ENCODE measurements around the gene E4F1. TPM values are rescaled to one million over a fixed set of nuclear protein-coding genes. Genes with fewer than 3 reads are reported as not detected.

Gene E4F1
- total and polyA plus RNA-seq, 9 of the 15 experiments (the other 6 are each of a cell fraction or from before 2014, with no cell fraction given) = 0.48 to 94.9 (median 20.4) TPM

DNA sequence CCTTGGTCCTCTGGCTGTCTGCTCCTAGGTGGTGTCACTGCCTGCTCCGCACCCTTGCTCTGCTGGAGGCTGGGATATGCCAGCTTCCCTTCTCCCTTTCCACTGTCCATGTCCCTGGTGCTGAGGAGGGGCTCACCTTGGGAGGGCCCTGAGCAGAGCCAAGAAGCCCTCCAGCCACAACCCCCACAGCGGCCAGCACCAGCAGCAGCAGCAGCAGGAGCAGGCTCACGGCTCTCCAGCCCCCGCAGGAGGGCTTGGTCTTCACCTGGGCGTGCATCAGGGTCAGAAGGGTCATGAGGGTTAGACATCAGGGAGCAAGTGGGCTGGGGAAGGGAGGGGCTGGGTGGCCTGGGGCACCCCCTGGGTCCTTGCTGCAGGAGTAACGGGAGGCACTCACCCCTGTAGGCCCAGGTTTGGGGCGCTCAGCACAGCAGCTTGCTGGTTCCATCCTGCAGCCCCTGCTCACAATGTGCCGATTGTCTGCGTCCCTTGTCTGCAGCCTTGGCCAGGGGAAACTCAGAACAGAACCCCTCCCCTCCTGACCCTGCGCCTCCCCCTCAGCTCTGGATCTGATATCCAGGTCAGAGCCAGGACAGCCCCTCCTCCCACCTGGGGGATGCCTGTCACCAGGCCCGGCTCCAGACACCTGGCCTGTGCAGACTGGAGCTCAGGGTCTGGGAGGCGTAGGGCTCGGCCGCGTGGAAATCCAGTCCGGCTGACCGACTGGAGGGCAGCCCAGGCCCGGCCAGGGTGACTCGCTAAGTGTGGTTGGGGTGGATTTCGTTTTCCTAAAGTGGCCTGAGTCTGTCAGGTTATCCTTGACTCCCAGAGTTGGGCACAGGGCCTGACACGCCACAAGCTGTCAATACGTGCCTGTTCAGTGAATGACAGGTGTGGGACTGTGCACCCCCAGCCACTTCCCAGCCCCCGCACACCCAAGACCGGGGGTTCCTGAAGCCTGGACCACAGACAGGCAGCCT, 12.7 kb upstream of the E4F1 start, which contains the start of gene BRICD5 (continued):
- TF ChIP-seq RCOR1 (IDR thresholded peaks at IDR 0.05; ENCODE audit: borderline replicate concordance in 1 of 2, low read depth in 2 of 2, low read length in 2 of 2) (0 out of 4 replicates have a peak, but pooled peaks of 1 of the 2 experiments have one; percentile 38), OTX1 (CRISPR knock-in tag; IDR thresholded peaks at IDR 0.05) (no peak), PHF21A (IDR thresholded peaks at IDR 0.05; ENCODE audit: borderline replicate concordance, low read depth) (0 out of 2 replicates have a peak, but pooled peaks have one; percentile 48), NFXL1 (CRISPR knock-in tag; IDR thresholded peaks at IDR 0.05) (no peak), SUPT5H (IDR thresholded peaks at IDR 0.05) (peak; percentile 29; the same call in 1 of the 2 replicates), TRIM24 (IDR thresholded peaks at IDR 0.05) (peak in 1 of 2 experiments; percentile 21; a peak in 1 of 4 replicates), ZNF77 (CRISPR knock-in tag; IDR thresholded peaks at IDR 0.05) (0 out of 2 replicates have a peak, but pooled peaks have one; percentile 37), CREM (IDR thresholded peaks at IDR 0.05; ENCODE audit: low read depth) (peak; percentile 34), POLR2B (IDR thresholded peaks at IDR 0.05; ENCODE audit: low read depth, partially characterized antibody) (peak; percentile 57), CBX1 (IDR thresholded peaks at IDR 0.05; ENCODE audit: low read depth) (peak; percentile 14; the same call in 1 of the 2 replicates), ZBTB7A (IDR thresholded peaks at IDR 0.05; ENCODE audit: borderline replicate concordance, control insufficient read depth, low read depth, low read length) (peak; percentile 76; the same call in 1 of the 2 replicates)
- TF ChIP-seq, protein P1, sequence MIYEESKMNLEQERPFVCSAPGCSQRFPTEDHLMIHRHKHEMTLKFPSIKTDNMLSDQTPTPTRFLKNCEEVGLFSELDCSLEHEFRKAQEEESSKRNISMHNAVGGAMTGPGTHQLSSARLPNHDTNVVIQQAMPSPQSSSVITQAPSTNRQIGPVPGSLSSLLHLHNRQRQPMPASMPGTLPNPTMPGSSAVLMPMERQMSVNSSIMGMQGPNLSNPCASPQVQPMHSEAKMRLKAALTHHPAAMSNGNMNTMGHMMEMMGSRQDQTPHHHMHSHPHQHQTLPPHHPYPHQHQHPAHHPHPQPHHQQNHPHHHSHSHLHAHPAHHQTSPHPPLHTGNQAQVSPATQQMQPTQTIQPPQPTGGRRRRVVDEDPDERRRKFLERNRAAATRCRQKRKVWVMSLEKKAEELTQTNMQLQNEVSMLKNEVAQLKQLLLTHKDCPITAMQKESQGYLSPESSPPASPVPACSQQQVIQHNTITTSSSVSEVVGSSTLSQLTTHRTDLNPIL (CRISPR knock-in tag; IDR thresholded peaks at IDR 0.05) = no peak
- TF ChIP-seq, protein P2, sequence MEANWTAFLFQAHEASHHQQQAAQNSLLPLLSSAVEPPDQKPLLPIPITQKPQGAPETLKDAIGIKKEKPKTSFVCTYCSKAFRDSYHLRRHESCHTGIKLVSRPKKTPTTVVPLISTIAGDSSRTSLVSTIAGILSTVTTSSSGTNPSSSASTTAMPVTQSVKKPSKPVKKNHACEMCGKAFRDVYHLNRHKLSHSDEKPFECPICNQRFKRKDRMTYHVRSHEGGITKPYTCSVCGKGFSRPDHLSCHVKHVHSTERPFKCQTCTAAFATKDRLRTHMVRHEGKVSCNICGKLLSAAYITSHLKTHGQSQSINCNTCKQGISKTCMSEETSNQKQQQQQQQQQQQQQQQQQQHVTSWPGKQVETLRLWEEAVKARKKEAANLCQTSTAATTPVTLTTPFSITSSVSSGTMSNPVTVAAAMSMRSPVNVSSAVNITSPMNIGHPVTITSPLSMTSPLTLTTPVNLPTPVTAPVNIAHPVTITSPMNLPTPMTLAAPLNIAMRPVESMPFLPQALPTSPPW (CRISPR knock-in tag; IDR thresholded peaks at IDR 0.05) = peak; percentile 49; the same call in 1 of the 2 replicates
- TF ChIP-seq, protein P3, sequence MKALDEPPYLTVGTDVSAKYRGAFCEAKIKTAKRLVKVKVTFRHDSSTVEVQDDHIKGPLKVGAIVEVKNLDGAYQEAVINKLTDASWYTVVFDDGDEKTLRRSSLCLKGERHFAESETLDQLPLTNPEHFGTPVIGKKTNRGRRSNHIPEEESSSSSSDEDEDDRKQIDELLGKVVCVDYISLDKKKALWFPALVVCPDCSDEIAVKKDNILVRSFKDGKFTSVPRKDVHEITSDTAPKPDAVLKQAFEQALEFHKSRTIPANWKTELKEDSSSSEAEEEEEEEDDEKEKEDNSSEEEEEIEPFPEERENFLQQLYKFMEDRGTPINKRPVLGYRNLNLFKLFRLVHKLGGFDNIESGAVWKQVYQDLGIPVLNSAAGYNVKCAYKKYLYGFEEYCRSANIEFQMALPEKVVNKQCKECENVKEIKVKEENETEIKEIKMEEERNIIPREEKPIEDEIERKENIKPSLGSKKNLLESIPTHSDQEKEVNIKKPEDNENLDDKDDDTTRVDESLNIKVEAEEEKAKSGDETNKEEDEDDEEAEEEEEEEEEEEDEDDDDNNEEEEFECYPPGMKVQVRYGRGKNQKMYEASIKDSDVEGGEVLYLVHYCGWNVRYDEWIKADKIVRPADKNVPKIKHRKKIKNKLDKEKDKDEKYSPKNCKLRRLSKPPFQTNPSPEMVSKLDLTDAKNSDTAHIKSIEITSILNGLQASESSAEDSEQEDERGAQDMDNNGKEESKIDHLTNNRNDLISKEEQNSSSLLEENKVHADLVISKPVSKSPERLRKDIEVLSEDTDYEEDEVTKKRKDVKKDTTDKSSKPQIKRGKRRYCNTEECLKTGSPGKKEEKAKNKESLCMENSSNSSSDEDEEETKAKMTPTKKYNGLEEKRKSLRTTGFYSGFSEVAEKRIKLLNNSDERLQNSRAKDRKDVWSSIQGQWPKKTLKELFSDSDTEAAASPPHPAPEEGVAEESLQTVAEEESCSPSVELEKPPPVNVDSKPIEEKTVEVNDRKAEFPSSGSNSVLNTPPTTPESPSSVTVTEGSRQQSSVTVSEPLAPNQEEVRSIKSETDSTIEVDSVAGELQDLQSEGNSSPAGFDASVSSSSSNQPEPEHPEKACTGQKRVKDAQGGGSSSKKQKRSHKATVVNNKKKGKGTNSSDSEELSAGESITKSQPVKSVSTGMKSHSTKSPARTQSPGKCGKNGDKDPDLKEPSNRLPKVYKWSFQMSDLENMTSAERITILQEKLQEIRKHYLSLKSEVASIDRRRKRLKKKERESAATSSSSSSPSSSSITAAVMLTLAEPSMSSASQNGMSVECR (CRISPR knock-in tag; IDR thresholded peaks at IDR 0.05) = peak; percentile 70; the same call in 1 of the 2 replicates
- TF ChIP-seq, protein P4, sequence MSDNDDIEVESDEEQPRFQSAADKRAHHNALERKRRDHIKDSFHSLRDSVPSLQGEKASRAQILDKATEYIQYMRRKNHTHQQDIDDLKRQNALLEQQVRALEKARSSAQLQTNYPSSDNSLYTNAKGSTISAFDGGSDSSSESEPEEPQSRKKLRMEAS (CRISPR knock-in tag; IDR thresholded peaks at IDR 0.05) = peak; percentile 47
- TF ChIP-seq, protein P5, sequence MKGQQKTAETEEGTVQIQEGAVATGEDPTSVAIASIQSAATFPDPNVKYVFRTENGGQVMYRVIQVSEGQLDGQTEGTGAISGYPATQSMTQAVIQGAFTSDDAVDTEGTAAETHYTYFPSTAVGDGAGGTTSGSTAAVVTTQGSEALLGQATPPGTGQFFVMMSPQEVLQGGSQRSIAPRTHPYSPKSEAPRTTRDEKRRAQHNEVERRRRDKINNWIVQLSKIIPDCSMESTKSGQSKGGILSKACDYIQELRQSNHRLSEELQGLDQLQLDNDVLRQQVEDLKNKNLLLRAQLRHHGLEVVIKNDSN (CRISPR knock-in tag; IDR thresholded peaks at IDR 0.05) = peak; percentile 12; the same call in 1 of the 2 replicates
- TF ChIP-seq, protein P6, sequence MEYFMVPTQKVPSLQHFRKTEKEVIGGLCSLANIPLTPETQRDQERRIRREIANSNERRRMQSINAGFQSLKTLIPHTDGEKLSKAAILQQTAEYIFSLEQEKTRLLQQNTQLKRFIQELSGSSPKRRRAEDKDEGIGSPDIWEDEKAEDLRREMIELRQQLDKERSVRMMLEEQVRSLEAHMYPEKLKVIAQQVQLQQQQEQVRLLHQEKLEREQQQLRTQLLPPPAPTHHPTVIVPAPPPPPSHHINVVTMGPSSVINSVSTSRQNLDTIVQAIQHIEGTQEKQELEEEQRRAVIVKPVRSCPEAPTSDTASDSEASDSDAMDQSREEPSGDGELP (CRISPR knock-in tag; IDR thresholded peaks at IDR 0.05; ENCODE audit: borderline replicate concordance) = peak; percentile 59; the same call in 1 of the 2 replicates

All from K562 (cell line).